ENCODE data around the gene NKG7.

The NKG7 gene

GRCh38 chr19:51333836-51334460, 38.5 kb downstream of the NKG7 start:
- no peak for DNase-seq

GRCh38 chr19:51331716-51332115, 40.7 kb downstream of the NKG7 start:
- no peak for DNase-seq

DNA sequence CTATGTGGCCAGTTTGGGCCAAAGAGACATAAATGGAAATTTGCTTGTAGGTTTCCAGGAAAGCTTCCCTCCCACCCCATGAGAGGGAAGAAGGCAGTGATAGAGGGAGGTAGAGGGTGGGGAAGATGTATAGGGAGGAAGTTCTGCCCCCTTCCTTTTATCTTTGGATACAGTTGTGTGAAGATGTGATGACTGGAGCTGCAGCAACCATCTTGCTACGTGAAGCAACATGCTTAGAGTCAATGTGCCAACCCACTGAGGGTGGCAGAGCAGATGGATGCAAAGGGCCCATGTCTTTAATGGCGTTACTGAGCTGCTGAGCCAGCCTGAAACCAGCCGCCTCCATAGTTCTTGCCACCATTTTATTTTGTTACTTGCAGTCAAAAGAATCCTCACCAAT, 41.3 kb downstream of the NKG7 start:
- DNase-seq, result no peak

DNA sequence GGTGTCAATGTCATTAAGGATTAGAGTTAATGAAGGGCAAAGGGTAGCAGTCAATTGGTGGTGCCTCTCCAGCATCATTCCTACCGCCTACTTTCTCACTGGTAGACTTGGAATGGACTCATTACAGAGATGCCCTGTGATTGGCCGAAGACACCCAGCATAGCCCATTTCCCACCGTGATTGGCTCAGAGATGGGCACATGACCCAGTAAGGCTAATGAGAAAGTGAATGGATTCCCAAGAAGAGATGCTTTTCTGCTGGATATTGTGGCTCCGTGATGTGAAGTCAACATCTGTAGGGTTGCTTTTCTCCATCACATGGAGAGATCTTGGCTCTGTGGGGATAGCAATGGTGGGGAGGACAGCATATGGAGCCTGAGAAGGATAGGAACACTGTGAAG, 42.1 kb downstream of the NKG7 start:
- no peak for DNase-seq

DNA sequence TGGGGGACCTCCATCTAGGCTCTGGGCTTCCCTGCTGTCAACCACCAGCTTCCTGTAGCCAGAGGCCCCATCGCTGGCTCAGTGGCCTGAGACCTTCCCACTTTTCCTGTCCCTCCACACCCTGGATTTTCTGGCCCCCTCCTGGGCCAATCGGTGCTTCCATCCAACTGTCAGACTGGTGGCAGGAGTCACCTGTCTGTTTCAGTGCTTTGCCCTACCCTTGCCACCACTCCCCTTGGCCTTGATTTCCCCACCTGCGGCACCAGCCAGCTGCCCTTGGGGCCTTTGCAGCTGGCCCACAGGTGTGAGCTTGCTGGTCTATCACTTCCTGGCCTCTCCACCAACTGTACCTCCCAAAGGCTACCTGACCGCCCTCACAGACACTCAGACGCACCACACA, 43.0 kb downstream of the NKG7 start:
- DNase-seq, result no peak

GRCh38 chr19:51327066-51328001, 45.1 kb downstream of the NKG7 start:
- DNase-seq, result peak; percentile 76

DNA sequence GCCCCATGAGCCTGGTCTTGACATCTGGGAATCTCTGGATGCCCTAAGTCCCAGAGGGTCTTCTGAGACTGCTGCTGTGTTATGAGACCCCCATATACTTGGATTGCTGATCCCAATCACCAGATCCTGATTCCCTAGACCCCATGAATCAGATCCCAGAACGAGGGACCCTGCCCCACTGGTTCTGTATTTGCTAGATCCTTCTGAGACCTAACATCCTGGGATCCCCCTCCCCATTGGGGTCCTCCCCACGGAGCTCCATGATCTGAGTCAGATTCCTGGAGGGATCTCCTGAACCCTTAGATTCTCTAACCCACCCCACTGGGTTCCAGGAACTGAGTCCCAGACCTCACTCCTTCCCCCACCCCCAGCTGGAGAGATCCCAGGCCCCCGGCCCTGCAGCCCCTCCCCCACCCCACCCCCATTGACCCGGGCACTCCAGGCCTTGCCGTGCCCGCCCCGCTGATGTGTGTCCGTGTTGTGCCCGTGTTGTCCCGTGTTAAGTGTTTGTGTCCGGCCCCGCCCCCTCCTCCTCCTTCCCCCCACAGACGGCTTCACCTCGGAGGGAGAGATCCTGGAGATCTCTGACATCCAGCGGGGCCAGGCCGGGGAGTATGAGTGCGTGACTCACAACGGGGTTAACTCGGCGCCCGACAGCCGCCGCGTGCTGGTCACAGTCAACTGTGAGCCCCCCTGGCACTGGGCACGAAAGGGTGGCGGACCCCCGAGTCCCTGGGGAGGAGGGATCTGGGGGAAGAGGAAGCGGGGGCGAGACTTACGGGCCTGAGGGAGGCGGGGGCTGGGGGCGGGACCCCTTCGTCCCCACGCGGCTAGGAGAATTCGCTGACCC, 46.0 kb downstream of the NKG7 start:
- no peak for DNase-seq

DNA sequence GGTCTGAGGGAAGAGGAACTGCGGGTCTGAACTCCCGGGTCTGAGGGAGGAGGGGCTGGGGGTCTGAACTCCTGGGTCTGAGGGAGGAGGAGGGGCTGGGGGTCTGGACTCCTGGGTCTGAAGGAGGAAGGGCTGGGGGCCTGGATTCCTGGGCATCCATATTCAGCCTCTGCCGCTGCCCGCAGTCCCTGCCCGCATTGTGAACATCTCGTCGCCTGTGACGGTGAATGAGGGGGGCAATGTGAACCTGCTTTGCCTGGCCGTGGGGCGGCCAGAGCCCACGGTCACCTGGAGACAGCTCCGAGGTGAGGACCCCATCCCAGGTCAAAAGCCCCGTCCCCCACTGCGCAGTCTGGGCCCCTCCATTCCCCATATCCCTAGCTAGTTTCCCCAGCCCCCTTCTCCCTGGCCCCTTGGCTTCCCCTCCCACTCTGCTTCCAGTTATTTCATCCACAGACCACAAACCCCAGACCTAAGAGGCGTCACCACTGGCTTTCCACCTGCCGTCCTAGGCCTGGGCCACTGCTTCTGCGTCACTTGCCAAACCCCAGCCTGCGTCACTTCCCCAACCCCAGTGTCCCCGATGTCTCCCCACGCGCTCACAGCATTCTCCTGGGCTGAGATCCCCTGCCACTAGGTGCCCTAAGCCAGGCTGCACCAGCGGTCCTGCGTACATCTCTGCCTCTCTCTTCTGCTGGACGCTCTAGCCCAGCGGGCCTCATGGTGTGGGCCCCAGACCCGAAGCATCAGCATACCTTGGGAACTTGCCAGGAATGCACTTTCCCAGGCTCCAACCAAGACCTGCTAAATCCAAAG, 47.1 kb downstream of the NKG7 start:
- DNase-seq, result no peak

GRCh38 chr19:51324167-51324481, 48.3 kb downstream of the NKG7 start:
- peak; percentile 42 for DNase-seq

DNA sequence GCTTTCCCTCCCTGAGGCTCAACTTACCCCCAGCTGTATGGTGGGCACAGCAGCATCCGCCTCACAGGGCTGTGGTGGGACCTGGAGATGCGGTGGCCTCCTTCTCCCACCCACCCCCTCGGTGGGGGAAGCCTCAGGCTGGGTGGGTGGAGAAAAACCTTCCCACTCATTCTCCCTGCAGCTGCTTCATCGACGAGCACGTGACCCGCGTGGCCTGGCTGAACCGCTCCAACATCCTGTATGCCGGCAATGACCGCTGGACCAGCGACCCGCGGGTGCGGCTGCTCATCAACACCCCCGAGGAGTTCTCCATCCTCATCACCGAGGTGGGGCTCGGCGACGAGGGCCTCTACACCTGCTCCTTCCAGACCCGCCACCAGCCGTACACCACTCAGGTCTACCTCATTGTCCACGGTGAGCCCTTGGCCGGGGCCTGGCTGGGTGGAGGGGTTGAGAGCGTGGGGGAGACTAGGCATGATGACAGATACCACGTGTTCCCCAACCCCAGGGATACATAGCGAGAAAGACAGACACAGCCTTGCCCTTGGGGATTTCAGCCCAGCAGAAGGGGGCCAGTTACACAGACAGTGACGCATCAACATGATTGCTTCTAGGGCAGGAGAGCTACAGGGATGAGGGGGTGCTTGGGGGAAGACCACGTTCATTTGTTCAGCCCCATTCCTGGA, 48.8 kb downstream of the NKG7 start:
- peak; percentile 67 for DNase-seq

GRCh38 chr19:51321799-51322198, 50.7 kb downstream of the NKG7 start:
- DNase-seq, result no peak

Measured in retina (tissue), 1 donor.